SU-DHL-6 (cell line): Measurements from ENCODE around the gene DMBT1.

Experiments
- H2AFZ ChIP-seq: fragments of 200-600 bp; sonication (generic); 2 replicates; pipeline ENCODE4 v1.6.1; 2014; ENCODE audit warnings: low read depth, mild to moderate bottlenecking, moderate library complexity, mixed read lengths, antibody characterized with exemption, low read length; ENCODE audit not compliant: severe bottlenecking
- H3F3A ChIP-seq: fragments of 200-600 bp; shearing (Covaris generic); 2 replicates; pipeline ENCODE4 v1.6.0; 2016; ENCODE audit warnings: antibody characterized with exemption, mild to moderate bottlenecking; ENCODE audit not compliant: insufficient read depth
- H3K27ac ChIP-seq: fragments of 200-600 bp; sonication (generic); 2 replicates; pipeline ENCODE4 v1.5.1; 2016; ENCODE audit warnings: low read depth, mild to moderate bottlenecking, low read length, moderate library complexity, mixed read lengths
- H3K27me3 ChIP-seq: fragments of 200-600 bp; sonication (generic), shearing (Covaris generic); 2 replicates; pipeline ENCODE4 v1.6.0; 2014; ENCODE audit warnings: mild to moderate bottlenecking, low read length
- H3K36me3 ChIP-seq: fragments of 200-600 bp; sonication (generic); 2 replicates; pipeline ENCODE4 v1.6.1; 2014; ENCODE audit warnings: mild to moderate bottlenecking, low read length, mixed read lengths
- H3K4me2 ChIP-seq: fragments of 300-600, 200-600 bp; shearing (Covaris generic), sonication (generic); 2 replicates; pipeline ENCODE4 v1.6.0; 2014; ENCODE audit warnings: low read length, low read depth, mild to moderate bottlenecking; ENCODE audit not compliant: poor library complexity, severe bottlenecking
- H3K4me3 ChIP-seq: fragments of 200-600 bp; sonication (generic); 2 replicates; pipeline ENCODE4 v1.5.1; 2014; ENCODE audit warnings: antibody characterized with exemption, low read length, mild to moderate bottlenecking, mixed read lengths; ENCODE audit not compliant: insufficient read depth, poor library complexity, severe bottlenecking
- H3K79me2 ChIP-seq: fragments of 200-600 bp; sonication (generic); 2 replicates; pipeline ENCODE4 v1.6.1; 2014; ENCODE audit warnings: mild to moderate bottlenecking, low read length, moderate library complexity; ENCODE audit not compliant: insufficient read depth
- H3K9ac ChIP-seq: fragments of 200-600 bp; sonication (generic); 2 replicates; pipeline ENCODE4 v1.7.0; 2014; ENCODE audit warnings: mild to moderate bottlenecking, low read length
- H3K9me2 ChIP-seq: fragments of 200-600 bp; sonication (generic); replicated peaks from 2 replicates; pipeline ENCODE4 v1.6.1; 2014; ENCODE audit warnings: low read length; ENCODE audit not compliant: insufficient read depth
- H3K9me3 ChIP-seq: fragments of 200-600 bp; sonication (generic); 2 replicates; pipeline ENCODE4 v1.6.1; 2014; ENCODE audit warnings: low read length, mixed read lengths; ENCODE audit not compliant: insufficient read depth
- H4K20me1 ChIP-seq: fragments of 200-600 bp; sonication (generic); 2 replicates; pipeline ENCODE4 v1.6.1; 2014; ENCODE audit warnings: low read depth, mild to moderate bottlenecking, antibody characterized with exemption, low read length, moderate library complexity, mixed read lengths
- CTCF ChIP-seq: fragments of 200-600 bp; sonication (generic); IDR thresholded peaks from one replicate; pipeline ENCODE4 v1.5.1; 2017; ENCODE audit warnings: antibody characterized with exemption, mild to moderate bottlenecking, low read length, moderate library complexity; ENCODE audit not compliant: insufficient read depth, poor library complexity, severe bottlenecking
- EZH2phosphoT487 ChIP-seq: fragments of 200-600 bp; sonication (generic), shearing (Covaris generic); conservative IDR thresholded peaks from 2 replicates; pipeline ENCODE4 v1.6.1; 2018; ENCODE audit warnings: mild to moderate bottlenecking, antibody characterized with exemption, low read length, moderate library complexity, mixed read lengths

DMBT1 gene

GRCh38 chr10:122543676-122544445 is 16.7 kb upstream of the DMBT1 start:
- Histone ChIP-seq H3K36me3 (no peaks in the 10 kb centered on the region), H2AFZ (no peak overlapping the region), H3K79me2 (no peaks in the 10 kb centered on the region), H3K4me3 (no peak overlapping the region), H3F3A (no peaks in the 10 kb centered on the region), H3K9me3 (no peaks in the 10 kb centered on the region), H3K9ac (no peak overlapping the region), H3K4me2 (no peak overlapping the region), H3K27me3 (no peaks in the 10 kb centered on the region), H3K27ac (no peak overlapping the region), H4K20me1 (no peaks in the 10 kb centered on the region), H3K9me2 (no peaks in the 10 kb centered on the region)
- TF ChIP-seq CTCF (no peak), EZH2phosphoT487 (no peak)

- H3K27ac ChIP-seq = no peak overlapping the region
- TF ChIP-seq EZH2phosphoT487 (no peak), CTCF (no peak)
- H4K20me1 ChIP-seq = no peaks in the 10 kb centered on the region
- H3K79me2 ChIP-seq = no peaks in the 10 kb centered on the region
- no peak overlapping the region for H3K4me3 ChIP-seq
- H2AFZ ChIP-seq = no peak overlapping the region
- H3K9ac ChIP-seq = no peak overlapping the region
- no peaks in the 10 kb centered on the region for H3K27me3 ChIP-seq
- no peaks in the 10 kb centered on the region for H3K9me3 ChIP-seq
- H3K4me2 ChIP-seq = no peak overlapping the region
- H3K36me3 ChIP-seq = no peaks in the 10 kb centered on the region
- no peaks in the 10 kb centered on the region for H3F3A ChIP-seq
- H3K9me2 ChIP-seq = no peaks in the 10 kb centered on the region
Observed at GRCh38 chr10:122544493-122544892, 16.1 kb upstream of the DMBT1 start.

- Histone ChIP-seq H3K4me3 (no peak overlapping the region), H3K9ac (no peak overlapping the region), H3K36me3 (no peaks in the 10 kb centered on the region), H4K20me1 (no peaks in the 10 kb centered on the region), H3K27ac (no peak overlapping the region), H3F3A (no peaks in the 10 kb centered on the region), H2AFZ (no peak overlapping the region), H3K4me2 (no peak overlapping the region), H3K27me3 (no peaks in the 10 kb centered on the region), H3K9me2 (no peaks in the 10 kb centered on the region), H3K79me2 (no peaks in the 10 kb centered on the region), H3K9me3 (no peaks in the 10 kb centered on the region)
- TF ChIP-seq CTCF = no peak
- no peak for TF ChIP-seq EZH2phosphoT487
Observed at GRCh38 chr10:122546242-122546641, 14.3 kb upstream of the DMBT1 start.
